HCT116 (cell line): ENCODE data around the gene SGSH. TPM values are rescaled to one million over a fixed set of nuclear protein-coding genes. Genes with fewer than 3 reads are reported as not detected.

Experiments
- ATAC-seq: fragments of 200-7000 bp; cut with Tn5 transposase; 2 replicates; pipeline ENCODE4 v1.9.1; 2020; ENCODE audit warnings: mild to moderate bottlenecking, moderate library complexity
- BruUV-seq: library from RNA; stranded (reverse); fragments of 400-500 nt; replicated peaks from 2 replicates; lab custom pipeline; 2021; lab: Mats Ljungman, UMichigan
- CTCF ChIA-PET: fragments of 300-600 bp; sonication (Branson Sonifier 250); formaldehyde crosslinking; loops from one replicate; lab custom pipeline; 2021; ENCODE audit warnings: antibody characterized with exemption; lab: Charles Lee
- POLR2A ChIA-PET: fragments of 300-600, 350-600 bp; sonication (Branson Sonifier 250); formaldehyde crosslinking; loops from one replicate; lab custom pipeline; 2021; ENCODE audit warnings: antibody characterized with exemption; lab: Charles Lee
- RAD21 ChIA-PET, 2 experiments: fragments of 300-600 bp; sonication (Branson Sonifier 250); formaldehyde crosslinking; loops; one replicate each; lab custom pipeline; 2023; ENCODE audit warnings: low total read pairs in 2 of 2; ENCODE audit not compliant: uncharacterized antibody in 2 of 2, unreplicated experiment in 2 of 2, low non-redundant PET in 1 of 2; lab: Charles Lee
- DNase-seq: peaks from one replicate; pipeline ENCODE4 v3.0.0-alpha.2; 2010; ENCODE audit warnings: low read depth, low spot score
- H2AFZ ChIP-seq: fragments of 200-600 bp; shearing (Covaris generic), sonication (generic); 2 replicates; pipeline ENCODE4 v1.6.1; 2017; ENCODE audit warnings: low read depth, mixed run types, mixed read lengths, antibody characterized with exemption, low read length; ENCODE audit not compliant: poor library complexity, severe bottlenecking
- H3K27ac ChIP-seq: 2 replicates; pipeline ENCODE4 v1.5.1; 2012; ENCODE audit warnings: low read depth, low read length
- H3K27me3 ChIP-seq: fragments of 200-600 bp; sonication (generic); 2 replicates; pipeline ENCODE4 v1.6.1; 2016; ENCODE audit warnings: mixed run types, low read length, mixed read lengths; ENCODE audit not compliant: insufficient read depth
- H3K36me3 ChIP-seq, 2 experiments: fragments of 200-500 bp in 1 of 2; fragments of 200-600 bp in 1 of 2; sonication (Bioruptor generic) in 1 of 2; sonication (generic) in 1 of 2; 2 replicates each; pipeline versions ENCODE4 v1.5.1 to v1.6.1; 2014 to 2016; ENCODE audit warnings: low read length in 2 of 2, inconsistent platforms in 1 of 2, mixed read lengths in 1 of 2, mixed run types in 1 of 2; ENCODE audit not compliant: insufficient read depth in 2 of 2, control insufficient read depth in 1 of 2
- H3K4me1 ChIP-seq, 2 experiments: fragments of 200-600 bp in 1 of 2; sonication (generic) in 1 of 2; 2 replicates each; pipeline versions ENCODE4 v1.5.1 to v1.6.1; 2012 to 2017; ENCODE audit warnings: low read length in 2 of 2, inconsistent platforms in 1 of 2, mild to moderate bottlenecking in 1 of 2, mixed read lengths in 1 of 2, mixed run types in 1 of 2, moderate library complexity in 1 of 2; ENCODE audit not compliant: insufficient read depth in 2 of 2, control insufficient read depth in 1 of 2
- H3K4me2 ChIP-seq: fragments of 200-600 bp; sonication (generic); 2 replicates; pipeline ENCODE4 v1.6.1; 2017; ENCODE audit warnings: mixed run types, low read length, mixed read lengths
- H3K4me3 ChIP-seq, 2 experiments: fragments of 200-600 bp in 1 of 2; sonication (generic) in 1 of 2; replicated peaks in 1 of 2; 2 replicates each; pipeline ENCODE4 v1.5.1; 2011 to 2016; ENCODE audit warnings: low read length in 2 of 2, control low read depth in 1 of 2, low read depth in 1 of 2, mild to moderate bottlenecking in 1 of 2, mixed read lengths in 1 of 2, mixed run types in 1 of 2
- H3K79me2 ChIP-seq: fragments of 200-600 bp; sonication (generic); 2 replicates; pipeline ENCODE4 v1.6.1; 2017; ENCODE audit warnings: mild to moderate bottlenecking, mixed run types, low read length, moderate library complexity, mixed read lengths; ENCODE audit not compliant: insufficient read depth
- H3K9ac ChIP-seq: fragments of 200-600 bp; sonication (generic); 2 replicates; pipeline ENCODE4 v1.6.1; 2016; ENCODE audit warnings: low read length, mixed read lengths
- H3K9me2 ChIP-seq: fragments of 200-600 bp; sonication (generic), shearing (Covaris generic); 2 replicates; pipeline ENCODE4 v1.6.1; 2017; ENCODE audit warnings: mixed run types, mild to moderate bottlenecking, moderate library complexity; ENCODE audit not compliant: insufficient read depth
- H3K9me3 ChIP-seq, 2 experiments: fragments of 200-500 bp in 1 of 2; fragments of 200-600 bp in 1 of 2; sonication (Bioruptor generic) in 1 of 2; sonication (generic) in 1 of 2; 2 replicates each; pipeline ENCODE4 v1.6.1; 2014 to 2017; ENCODE audit warnings: low read length in 2 of 2, mixed read lengths in 2 of 2, inconsistent platforms in 1 of 2, low read depth in 1 of 2, mild to moderate bottlenecking in 1 of 2, mixed run types in 1 of 2, moderate library complexity in 1 of 2; ENCODE audit not compliant: control insufficient read depth in 1 of 2, insufficient read depth in 1 of 2
- H4K20me1 ChIP-seq: fragments of 200-600 bp; sonication (generic), shearing (Covaris generic); 2 replicates; pipeline ENCODE4 v1.6.1; 2017; ENCODE audit warnings: mixed run types, mild to moderate bottlenecking, moderate library complexity; ENCODE audit not compliant: insufficient read depth
- ATF3 ChIP-seq: IDR thresholded peaks from 2 replicates; pipeline ENCODE4 v1.6.1; 2012
- CBX3 ChIP-seq: IDR thresholded peaks from 2 replicates; pipeline ENCODE4 v1.6.1; 2012; ENCODE audit warnings: low read depth
- CEBPB ChIP-seq: IDR thresholded peaks from 2 replicates; pipeline ENCODE4 v1.6.1; 2012; ENCODE audit warnings: low read depth
- CTCF ChIP-seq, 3 experiments: fragments of 200-600 bp in 1 of 3; sonication (generic) in 1 of 3; IDR thresholded peaks in 2 of 3; conservative IDR thresholded peaks in 1 of 3; 2 replicates each; pipeline ENCODE4 v1.5.1; 2012 to 2017; ENCODE audit warnings: low read depth in 2 of 3, low read length in 2 of 3, antibody characterized with exemption in 1 of 3, borderline replicate concordance in 1 of 3, control low read depth in 1 of 3, mild to moderate bottlenecking in 1 of 3, mixed read lengths in 1 of 3, mixed run types in 1 of 3, moderate library complexity in 1 of 3; ENCODE audit not compliant: insufficient read depth in 1 of 3
- ELF1 ChIP-seq: IDR thresholded peaks from 2 replicates; pipeline ENCODE4 v1.6.1; 2012; ENCODE audit warnings: low read depth, borderline replicate concordance
- EZH2 ChIP-seq: fragments of 200-600 bp; sonication (generic); IDR thresholded peaks from 2 replicates; pipeline ENCODE4 v1.6.1; 2017; ENCODE audit warnings: antibody characterized with exemption, mixed run types
- FOSL1 ChIP-seq: IDR thresholded peaks from 2 replicates; pipeline ENCODE4 v1.6.1; 2012; ENCODE audit warnings: low read depth
- JUND ChIP-seq: IDR thresholded peaks from 2 replicates; pipeline ENCODE4 v1.6.1; 2012
- MAX ChIP-seq: IDR thresholded peaks from 2 replicates; pipeline ENCODE4 v1.6.1; 2012
- POLR2A ChIP-seq: IDR thresholded peaks from 2 replicates; pipeline ENCODE4 v1.7.0; 2011; ENCODE audit warnings: borderline replicate concordance; ENCODE audit not compliant: insufficient read depth, insufficient read length; ENCODE audit errors: extremely low read depth
- POLR2AphosphoS5 ChIP-seq: IDR thresholded peaks from 2 replicates; pipeline ENCODE4 v1.6.1; 2011; ENCODE audit warnings: mild to moderate bottlenecking, low read depth, low read length, moderate library complexity
- RAD21 ChIP-seq: IDR thresholded peaks from 2 replicates; pipeline ENCODE4 v1.6.1; 2012; ENCODE audit warnings: low read depth, mild to moderate bottlenecking
- SIN3A ChIP-seq: IDR thresholded peaks from 2 replicates; pipeline ENCODE4 v1.6.1; 2012; ENCODE audit warnings: low read depth
- SP1 ChIP-seq: IDR thresholded peaks from 2 replicates; pipeline ENCODE4 v1.6.1; 2012; ENCODE audit warnings: low read depth
- SRF ChIP-seq: IDR thresholded peaks from 2 replicates; pipeline ENCODE4 v1.6.1; 2012; ENCODE audit warnings: low read depth
- YY1 ChIP-seq: IDR thresholded peaks from 2 replicates; pipeline ENCODE4 v1.6.1; 2011; ENCODE audit warnings: low read length, low read depth, moderate library complexity, mild to moderate bottlenecking; ENCODE audit not compliant: insufficient replicate concordance; ENCODE audit errors: extremely low read depth
- ZFX ChIP-seq: fragments of 450-650 bp; IDR thresholded peaks from 2 replicates; pipeline ENCODE4 v1.6.1; 2017
- ZNF274 ChIP-seq: fragments of 200-500 bp; sonication (Bioruptor generic); IDR thresholded peaks from 2 replicates; pipeline ENCODE4 v1.6.1; 2014; ENCODE audit warnings: mild to moderate bottlenecking, low read depth, low read length, inconsistent platforms
- intact Hi-C: fragments of 100-400 bp; cut with micrococcal nuclease; formaldehyde crosslinking; loops from 2 replicates; pipeline ENCODE4 v1.10.0; 2022
- total RNA-seq: library from RNA; stranded (reverse); gene quantifications from one replicate; pipeline ENCODE4 v1.2.1, GENCODE V29; 2021; ENCODE audit not compliant: unreplicated experiment

The SGSH gene
- total RNA-seq, 1 experiment from 2014 or later = 34.4 TPM

- POLR2A ChIA-PET = no interaction called here
- ATAC-seq = no peak
- Histone ChIP-seq H3K36me3 (no peaks in the 10 kb centered on the region), H3K27ac (no peak overlapping the region), H4K20me1 (no peaks in the 10 kb centered on the region), H3K4me3 (no peak overlapping the region), H3K79me2 (no peaks in the 10 kb centered on the region), H3K4me2 (no peak overlapping the region), H3K27me3 (no peaks in the 10 kb centered on the region), H3K9me2 (no peaks in the 10 kb centered on the region), H3K4me1 (peaks cover 0 to 4% of the 10 kb centered on the region in 2 experiments; a peak in 2 of 4 replicates), H3K9me3 (no peaks in the 10 kb centered on the region), H3K9ac (no peak overlapping the region), H2AFZ (no peak overlapping the region)
- no peak for DNase-seq
- CTCF ChIA-PET = no interaction called here
- TF ChIP-seq ZNF274 (no peak), ATF3 (no peak), SIN3A (no peak), CBX3 (no peak), YY1 (no peak), FOSL1 (no peak), SP1 (no peak)
- BruUV-seq = no TSS peak
- intact Hi-C loops = no loop called here
- RAD21 ChIA-PET = no interaction called here
Observed at GRCh38 chr17:80163336-80163735, 56.8 kb downstream of the SGSH start.

GRCh38 chr17:80160536-80160935 is 59.6 kb downstream of the SGSH start:
- no peak overlapping the region for H3K4me3 ChIP-seq
- no peak for TF ChIP-seq RAD21
- no peak for TF ChIP-seq ELF1
- no peak for TF ChIP-seq FOSL1
- TF ChIP-seq EZH2 = no peak
- no peak for TF ChIP-seq ZFX
- no peak for TF ChIP-seq CTCF (IDR thresholded peaks at IDR 0.05 in 2 of 3, conservative IDR thresholded peaks at IDR 0.05 in 1 of 3; ENCODE audit: borderline replicate concordance in 1 of 3, insufficient read depth in 1 of 3, low read depth in 2 of 3, low read length in 2 of 3)
- TF ChIP-seq JUND = no peak
- no peak for TF ChIP-seq SRF
- TF ChIP-seq CEBPB = no peak
- TF ChIP-seq YY1 = no peak
- no peak for TF ChIP-seq POLR2A
- TF ChIP-seq ZNF274 = no peak
- TF ChIP-seq ATF3 = no peak
- no peak for TF ChIP-seq CBX3
- TF ChIP-seq POLR2AphosphoS5 = no peak
- TF ChIP-seq MAX = no peak
- H3K9ac ChIP-seq = no peak overlapping the region
- no peak for ATAC-seq
- intact Hi-C loops = no loop called here
- H3K36me3 ChIP-seq = no peaks in the 10 kb centered on the region
- H3K4me2 ChIP-seq = no peak overlapping the region
- no peaks in the 10 kb centered on the region for H3K27me3 ChIP-seq
- no peak overlapping the region for H3K27ac ChIP-seq
- DNase-seq = no peak
- 0 out of 4 replicates have a peak, but pooled peaks cover 4% of the 10 kb centered on the region in 2 experiments for H3K9me3 ChIP-seq
- no peak overlapping the region for H2AFZ ChIP-seq
- no TSS peak for BruUV-seq
- no peaks in the 10 kb centered on the region for H3K79me2 ChIP-seq
- H3K9me2 ChIP-seq = no peaks in the 10 kb centered on the region
- ChIA-PET RAD21 (no interaction called here), CTCF (interaction anchor here (0.5 kb wide), 1 partner anchor 1533 kb away, joined by 3 read pairs; no protein-coding TSS in a partner anchor), POLR2A (no interaction called here)
- H4K20me1 ChIP-seq = no peaks in the 10 kb centered on the region
- H3K4me1 ChIP-seq = no peaks in the 10 kb centered on the region
